HG02938 (cell line): ENCODE results near the gene HCRTR2.

Experiments
- ATAC-seq: cut with Tn5 transposase; IDR thresholded peaks from one replicate; pipeline ENCODE4 v1.9.1; 2021; ENCODE audit warnings: mild to moderate bottlenecking, moderate library complexity; ENCODE audit not compliant: unreplicated experiment

The HCRTR2 gene

DNA sequence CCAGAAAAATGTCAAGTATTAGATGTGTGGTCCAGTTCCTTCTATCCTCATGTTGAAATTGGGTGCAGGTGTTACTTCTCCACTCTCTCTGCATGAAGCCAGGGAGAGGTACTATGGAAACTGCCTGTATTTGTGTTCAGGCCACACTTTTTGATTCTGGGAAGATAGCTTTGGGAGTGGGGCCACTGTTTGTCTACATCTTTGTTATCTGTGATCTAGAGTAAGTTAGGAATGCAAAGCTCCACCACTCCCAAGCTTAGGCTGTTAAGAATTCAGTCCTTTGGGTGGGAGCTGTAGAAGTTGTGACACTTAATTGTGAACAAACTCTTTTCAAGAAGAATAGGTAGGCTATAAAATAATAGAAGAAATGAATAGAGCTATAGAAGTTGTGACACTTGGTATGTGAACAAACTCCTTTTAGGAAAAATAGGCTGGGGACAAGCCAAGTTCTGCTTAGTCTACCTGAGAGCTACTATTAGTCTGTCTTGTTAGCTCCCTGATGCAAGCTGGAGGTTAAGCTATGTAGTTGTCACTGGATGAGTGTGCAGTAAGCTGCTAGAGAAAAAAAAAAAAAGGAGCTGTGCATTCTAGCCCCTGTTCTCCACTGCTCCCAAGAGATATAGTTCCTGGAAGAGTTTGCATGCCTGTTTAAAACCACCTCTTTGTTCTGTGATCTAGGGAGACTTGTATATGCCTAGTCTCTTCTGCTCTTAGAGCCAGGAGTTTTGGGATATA, 145.8 kb downstream of the HCRTR2 start:
- ATAC-seq = no peak

DNA sequence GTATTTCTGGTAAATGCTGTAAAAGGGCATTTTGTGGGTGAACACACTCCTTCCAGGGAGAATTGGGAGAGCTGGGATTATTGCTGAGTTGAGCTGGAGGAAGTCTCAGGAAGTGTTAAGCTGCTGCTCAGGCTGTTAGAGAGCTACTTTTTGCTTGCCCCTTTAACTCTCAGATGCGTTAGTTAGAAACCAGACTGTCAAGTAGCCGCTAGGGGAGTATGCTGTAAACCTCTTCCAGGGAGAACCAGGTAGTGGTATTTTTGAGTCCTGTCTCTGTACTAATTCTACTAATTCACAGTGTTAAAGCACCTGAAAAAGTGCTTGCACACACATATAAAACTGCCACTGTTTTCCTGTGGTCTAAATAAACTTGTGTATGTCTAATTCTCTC, 146.4 kb downstream of the HCRTR2 start:
- no peak for ATAC-seq

DNA sequence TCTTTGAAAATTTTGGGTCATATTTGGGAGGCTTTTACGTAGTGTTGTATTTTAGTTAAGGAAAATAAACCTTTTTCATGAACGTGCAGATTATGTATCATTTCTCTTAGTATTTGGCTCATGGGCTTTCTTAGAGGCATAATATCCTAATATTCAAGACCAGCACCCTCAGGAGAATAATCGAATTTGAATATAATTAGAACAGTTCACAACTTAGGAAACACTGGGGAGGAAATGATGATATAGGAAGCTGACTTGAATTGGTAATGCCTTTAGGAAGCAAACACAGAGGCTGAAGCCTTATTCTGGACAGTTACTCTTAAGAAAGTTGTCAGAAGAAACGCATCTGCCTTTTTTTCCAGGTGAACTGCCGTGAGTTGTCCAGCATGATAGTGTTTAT, 152.9 kb downstream of the HCRTR2 start, which contains the start of gene GFRAL:
Gene GFRAL, plus strand, starts transcription at position 301 of the 400 bp plus-strand sequence. Its CDS starts 86 bp downstream, at position 387.
- no peak for ATAC-seq
